Heart left ventricle (tissue), 13 donors: ENCODE data around the gene CUX1.

Source experiments
- POLR2A ChIP-seq, 2 donors: fragments of 450-650 bp; IDR thresholded peaks; one replicate each; pipeline ENCODE4 v1.6.1; 2017; ENCODE audit warnings: antibody characterized with exemption in 2 of 2, mild to moderate bottlenecking in 2 of 2, moderate library complexity in 2 of 2
- TF ChIP-seq, protein P1 (sequence below), 12 donors: fragments of 200-600 bp; sonication (generic) in 4 of 12; IDR thresholded peaks; one replicate each; pipeline versions ENCODE4 v1.5.0 to v1.8.0; 2018 to 2022; ENCODE audit warnings: antibody characterized with exemption in 12 of 12, mild to moderate bottlenecking in 5 of 12
- donor health status: ischemic (EF 13 %, LVEDD 7.1; RV severe dilation, severe dysfunction).
- donor health status: DM: no; HTN: yes; CAD: no.
- donor health status: DM: no; HTN: no; CAD: no.
- donor health status: ischemic (EF 25% LVEDD 6.9; RV normal size, moderate dysfunction).
- donor health status: ischemic (EF 25% LVEDD 5.7; RV mildly dilated, moderate dysfunction).
- donor health status: ischemic (EF 35%, LVEDD 5.7; RV mildly dilated, moderate dysfunction).
- donor health status: nonischemic (EF 11% LVEDD 7.7; RV severe dilation, severe dysfunction).
- donor health status: DM: yes; HTN: yes; CAD: no.
- donor health status: PGD.
- donor health status: ischemic (EF 29% LVEDD 5.4; RV normal size, mild dysfunction).
- donor health status: nonischemic (EF 23%, LVEDD 6.1; RV moderate dilation, normal function).

DNA sequence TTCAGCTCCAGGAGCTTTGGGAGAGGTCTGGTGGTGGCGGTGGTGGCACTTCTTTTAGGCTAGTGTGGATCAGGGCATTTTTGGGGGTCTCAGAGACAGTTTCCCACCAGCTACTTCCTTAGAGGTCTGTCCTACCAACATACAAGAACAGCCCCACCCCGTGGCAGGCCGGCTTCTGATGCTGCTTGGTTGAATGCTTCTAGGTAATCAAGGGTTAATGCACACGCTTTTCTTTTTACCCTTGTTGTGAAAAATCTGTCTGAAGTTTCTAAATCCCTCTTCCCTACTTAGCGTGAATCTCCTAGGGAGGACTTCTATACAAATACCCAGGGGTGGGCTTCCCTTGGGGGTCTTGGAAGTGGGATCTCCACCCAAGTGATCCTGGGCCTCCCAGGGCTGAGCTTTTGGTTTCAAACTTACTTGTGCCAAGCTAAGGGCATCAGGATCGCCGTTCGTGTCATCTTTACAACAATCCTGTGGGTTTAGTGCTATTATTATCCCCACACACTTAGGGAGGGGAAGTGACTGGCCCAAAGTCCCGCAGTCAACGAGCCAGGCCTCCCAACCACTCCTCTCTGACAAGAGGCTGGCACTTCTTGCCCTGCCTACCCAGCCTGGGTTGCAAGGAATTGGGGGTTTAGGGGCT is 471.0 kb downstream of the CUX1 start:
- TF ChIP-seq, protein P1, sequence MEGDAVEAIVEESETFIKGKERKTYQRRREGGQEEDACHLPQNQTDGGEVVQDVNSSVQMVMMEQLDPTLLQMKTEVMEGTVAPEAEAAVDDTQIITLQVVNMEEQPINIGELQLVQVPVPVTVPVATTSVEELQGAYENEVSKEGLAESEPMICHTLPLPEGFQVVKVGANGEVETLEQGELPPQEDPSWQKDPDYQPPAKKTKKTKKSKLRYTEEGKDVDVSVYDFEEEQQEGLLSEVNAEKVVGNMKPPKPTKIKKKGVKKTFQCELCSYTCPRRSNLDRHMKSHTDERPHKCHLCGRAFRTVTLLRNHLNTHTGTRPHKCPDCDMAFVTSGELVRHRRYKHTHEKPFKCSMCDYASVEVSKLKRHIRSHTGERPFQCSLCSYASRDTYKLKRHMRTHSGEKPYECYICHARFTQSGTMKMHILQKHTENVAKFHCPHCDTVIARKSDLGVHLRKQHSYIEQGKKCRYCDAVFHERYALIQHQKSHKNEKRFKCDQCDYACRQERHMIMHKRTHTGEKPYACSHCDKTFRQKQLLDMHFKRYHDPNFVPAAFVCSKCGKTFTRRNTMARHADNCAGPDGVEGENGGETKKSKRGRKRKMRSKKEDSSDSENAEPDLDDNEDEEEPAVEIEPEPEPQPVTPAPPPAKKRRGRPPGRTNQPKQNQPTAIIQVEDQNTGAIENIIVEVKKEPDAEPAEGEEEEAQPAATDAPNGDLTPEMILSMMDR (IDR thresholded peaks at IDR 0.05), result no peak
- no peak for TF ChIP-seq POLR2A (IDR thresholded peaks at IDR 0.05)
